DMS 273 (cell line): ENCODE data around the gene EIF4E2.
A peak's percentile ranks its signal among the peaks of the same experiment; 100 is the strongest.
"Not testable (repeated sequence)": the region's sequence is repeated elsewhere in the genome, so short reads cannot be mapped to it uniquely, and the experiment has no call there.

Experiments used
- DNase-seq: peaks from one replicate; lab custom pipeline; 2025; ENCODE audit not compliant: unreplicated experiment; lab: John Stamatoyannopoulos, UW

Gene EIF4E2

GRCh38 chr2:232562515-232563151, 12.1 kb downstream of the EIF4E2 start:
- DNase-seq = no peak

DNA sequence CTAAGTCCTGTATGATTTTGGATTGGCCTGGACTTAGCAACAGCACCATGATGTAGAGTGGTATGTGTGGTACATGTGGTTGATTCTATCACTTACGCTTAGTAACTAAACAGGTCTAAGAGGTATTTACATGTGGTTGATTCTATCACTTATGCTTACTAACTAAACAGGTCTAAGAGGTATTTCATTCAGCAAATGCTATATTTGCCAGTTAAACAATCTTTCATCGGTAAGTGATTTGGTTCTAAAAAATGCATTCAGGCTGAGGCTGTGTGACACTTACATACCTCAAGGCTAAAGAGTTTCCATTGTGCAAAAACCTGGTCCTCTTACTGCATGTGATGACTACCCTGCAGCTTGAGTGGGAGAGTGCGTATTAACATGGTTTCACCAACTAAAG, 13.1 kb downstream of the EIF4E2 start:
- DNase-seq = no peak

DNA sequence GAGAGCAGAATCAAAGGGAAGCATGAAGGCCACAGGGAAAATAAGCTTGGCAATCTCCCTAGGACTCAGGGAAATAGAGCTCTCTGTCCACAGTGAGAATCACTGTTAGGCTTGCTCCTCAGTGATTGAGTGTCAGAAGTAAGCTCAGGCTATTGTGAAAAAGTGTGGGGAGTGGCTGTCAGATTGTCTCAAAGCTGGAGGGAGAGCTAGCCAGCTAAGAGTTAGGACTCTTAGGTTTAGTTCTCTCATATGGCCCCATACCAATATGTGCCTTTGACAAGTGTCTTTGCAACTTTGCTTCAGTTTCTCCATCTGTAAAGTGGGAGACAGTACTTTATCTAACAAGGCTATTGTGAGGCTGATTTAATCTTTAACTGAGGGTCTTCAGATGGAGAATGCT, 17.2 kb downstream of the EIF4E2 start:
- DNase-seq = no peak

GRCh38 chr2:232568161-232568560, 17.7 kb downstream of the EIF4E2 start:
- no peak for DNase-seq

DNA sequence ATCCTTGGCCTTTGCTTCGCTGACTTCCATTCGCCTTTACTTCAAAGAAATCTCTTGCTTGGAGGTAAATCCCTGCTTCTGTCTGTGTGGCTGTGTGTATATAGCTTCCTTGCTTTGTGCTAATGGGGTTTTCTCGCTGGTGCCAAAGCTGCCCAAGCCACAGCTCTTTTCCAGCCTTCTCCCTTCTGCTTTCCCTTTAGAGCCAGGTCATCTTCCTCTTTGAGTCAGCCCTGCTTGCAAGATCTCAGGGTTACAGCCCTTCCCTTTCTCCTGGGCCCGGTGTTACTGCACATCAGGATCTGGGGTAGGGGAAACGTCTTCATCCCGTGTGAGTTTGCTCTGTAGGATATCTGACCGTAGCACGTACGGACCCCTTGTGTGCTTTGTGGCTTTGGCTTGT, 19.1 kb downstream of the EIF4E2 start:
- DNase-seq = no peak

DNA sequence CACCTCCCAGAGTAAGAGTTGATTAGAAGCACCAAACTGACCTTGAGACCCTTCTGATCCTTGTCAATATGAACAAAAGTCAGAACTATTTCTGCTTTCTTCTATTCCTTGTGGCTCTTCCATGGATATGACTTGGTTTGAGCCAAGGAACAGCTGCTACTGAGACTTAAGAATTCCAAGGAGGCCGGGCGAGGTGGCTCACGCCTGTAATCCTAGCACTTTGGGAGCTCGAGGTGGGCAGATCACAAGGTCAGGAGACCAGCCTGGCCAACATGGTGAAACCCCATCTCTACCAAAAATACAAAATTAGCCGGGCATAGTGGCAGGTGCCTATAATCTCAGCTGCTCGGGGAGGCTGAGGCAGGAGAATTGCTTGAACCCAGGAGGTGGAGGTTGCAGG, 20.0 kb downstream of the EIF4E2 start:
- not testable (repeated sequence) for DNase-seq

DNA sequence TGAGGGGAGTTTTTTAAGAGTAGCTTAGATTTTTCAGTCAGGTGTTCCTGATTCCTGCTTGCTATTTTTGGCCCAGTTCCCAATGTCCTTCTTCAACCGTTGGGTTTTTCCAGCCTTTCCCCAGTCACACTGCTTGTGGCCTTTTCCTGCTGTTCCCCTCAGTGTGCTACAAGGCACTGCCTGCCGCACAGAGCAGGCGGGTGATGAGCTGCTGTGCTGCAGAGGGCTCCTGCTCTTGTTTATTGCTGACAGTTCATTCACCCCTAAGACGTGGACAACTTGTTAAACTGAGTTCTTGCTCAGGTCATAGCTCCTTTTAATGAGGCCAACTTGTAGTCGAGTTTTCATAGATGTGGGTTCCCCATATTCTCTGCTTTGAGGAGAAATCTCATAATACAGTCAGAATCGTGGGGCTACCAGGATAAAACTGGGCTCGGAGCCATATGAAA, 20.6 kb downstream of the EIF4E2 start:
- no peak for DNase-seq

DNA sequence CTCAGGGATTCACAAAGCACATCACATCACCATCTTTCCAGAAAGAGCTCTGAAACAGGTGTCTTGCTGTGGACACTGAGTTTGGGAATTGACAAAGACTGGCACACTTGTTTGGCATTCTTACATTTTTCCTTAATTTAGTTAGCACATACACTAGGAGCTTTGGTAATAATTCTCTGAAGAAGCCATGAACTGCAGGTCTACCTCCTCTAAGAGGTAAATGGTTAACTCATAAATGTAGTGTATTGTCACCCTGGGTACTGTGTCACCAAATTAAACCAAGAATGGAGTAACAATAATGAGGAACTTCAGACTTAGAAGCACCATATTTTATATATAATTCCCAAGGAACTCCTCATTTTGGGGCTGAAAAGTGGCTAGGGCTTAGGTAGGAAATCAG, 22.6 kb downstream of the EIF4E2 start:
- DNase-seq = no peak

GRCh38 chr2:232573771-232574435, 23.4 kb downstream of the EIF4E2 start:
- no peak for DNase-seq

GRCh38 chr2:232574674-232575403, 24.4 kb downstream of the EIF4E2 start:
- DNase-seq = no peak

- DNase-seq = no peak
These were observed 24.9 kb downstream of the EIF4E2 start for GRCh38 chr2:232575404-232575746.

DNA sequence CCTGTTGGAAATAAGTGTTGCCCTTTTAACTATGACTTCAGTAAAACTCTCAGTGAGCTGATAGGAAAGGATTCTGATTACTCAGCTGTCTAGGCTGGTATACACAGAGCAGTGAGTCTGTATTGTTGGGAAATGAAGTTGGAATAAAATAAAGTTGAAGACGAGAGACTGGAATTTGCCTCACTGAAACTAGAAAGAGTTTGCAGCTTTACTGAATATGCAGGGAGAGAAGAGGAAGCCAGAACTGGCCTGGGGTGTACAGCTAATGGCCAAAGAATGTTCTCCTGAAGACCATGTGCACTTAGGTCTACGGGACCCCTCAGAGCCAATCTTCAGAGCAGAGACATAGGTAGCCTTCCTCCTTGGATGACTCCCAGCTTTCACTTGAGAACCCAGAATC, 26.5 kb downstream of the EIF4E2 start:
- no peak for DNase-seq

- no peak for DNase-seq
These were observed 27.4 kb downstream of the EIF4E2 start for GRCh38 chr2:232577841-232578240.

DNA sequence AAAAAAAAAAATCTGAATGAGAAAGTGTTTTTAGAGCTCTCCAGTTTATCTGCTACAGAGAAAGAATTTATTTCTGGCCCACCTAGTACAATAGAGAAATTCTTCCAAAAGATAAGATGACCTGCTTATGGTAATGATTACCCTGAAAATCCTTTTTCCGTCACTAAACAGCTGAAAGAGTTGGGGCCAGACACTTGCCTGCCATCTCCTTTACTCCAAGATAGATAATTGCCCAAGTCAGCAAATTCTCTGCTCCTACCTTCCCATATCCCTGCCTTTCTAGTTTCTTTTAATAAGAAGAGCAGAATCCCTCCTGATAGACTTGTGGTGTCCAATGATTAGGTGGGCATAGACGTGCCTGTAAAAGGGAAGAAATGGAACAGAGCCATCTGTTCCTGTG, 28.1 kb downstream of the EIF4E2 start:
- DNase-seq = no peak

DNA sequence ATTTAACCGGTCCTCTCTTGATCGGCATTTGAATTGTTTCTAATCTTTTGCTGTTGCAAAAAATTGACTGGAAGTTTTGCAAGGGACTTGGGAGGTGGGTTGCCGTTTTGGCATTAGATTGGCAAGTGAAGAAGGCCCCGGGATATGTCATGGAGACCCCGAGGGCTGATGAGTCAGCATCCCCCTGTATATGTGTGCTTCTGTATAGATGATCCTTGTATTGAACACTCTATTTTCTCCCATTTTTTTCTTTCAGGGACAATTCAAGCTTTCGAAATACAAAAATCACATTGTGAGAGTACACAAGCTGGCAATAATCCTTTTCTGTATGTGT, 30.1 kb downstream of the EIF4E2 start:
- no peak for DNase-seq

GRCh38 chr2:232581725-232582124, 31.2 kb downstream of the EIF4E2 start:
- no peak for DNase-seq

GRCh38 chr2:232584238-232584637, 33.7 kb downstream of the EIF4E2 start:
- no peak for DNase-seq

GRCh38 chr2:232586943-232587505, 36.5 kb downstream of the EIF4E2 start:
- DNase-seq = no peak

DNA sequence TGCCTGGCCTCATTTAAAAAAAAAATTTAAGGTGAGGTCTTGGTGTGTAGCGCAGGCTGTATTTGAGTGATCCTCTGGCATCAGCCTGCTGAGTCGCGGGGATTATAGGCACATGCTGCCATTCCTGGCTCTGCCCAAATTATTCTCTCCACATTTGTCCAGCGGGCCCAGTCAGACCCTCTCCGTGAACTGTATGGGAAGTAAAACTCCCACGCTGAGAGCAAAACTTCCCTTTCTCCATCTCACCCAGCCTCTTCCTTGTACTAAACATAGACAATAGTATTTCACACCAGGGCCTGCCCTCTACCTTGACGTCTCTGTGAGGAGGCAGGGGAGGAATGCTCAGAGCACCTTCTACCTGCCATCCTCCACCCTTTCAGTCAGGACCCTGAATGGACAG, 37.0 kb downstream of the EIF4E2 start:
- DNase-seq = no peak

- no peak for DNase-seq
These were observed 37.5 kb downstream of the EIF4E2 start for GRCh38 chr2:232588031-232588430.

- peak; percentile 36 for DNase-seq
These were observed 38.4 kb downstream of the EIF4E2 start for GRCh38 chr2:232588680-232589585.
